HG03159 (cell line): Measurements from ENCODE around the gene PXN.
"Not testable (repeated sequence)": the region's sequence is repeated elsewhere in the genome, so short reads cannot be mapped to it uniquely, and the experiment has no call there.

Experiments used
- ATAC-seq: cut with Tn5 transposase; IDR thresholded peaks from one replicate; pipeline ENCODE4 v1.9.1; 2021; ENCODE audit warnings: mild to moderate bottlenecking, moderate library complexity; ENCODE audit not compliant: unreplicated experiment

Gene PXN

GRCh38 chr12:120211904-120212283 is 53.6 kb downstream of the PXN start:
- no peak for ATAC-seq

- no peak for ATAC-seq
These were observed 54.2 kb downstream of the PXN start for GRCh38 chr12:120211243-120211903.

- ATAC-seq = no peak
These were observed 55.7 kb downstream of the PXN start for GRCh38 chr12:120209851-120210250.

GRCh38 chr12:120207227-120207626 is 58.3 kb downstream of the PXN start:
- ATAC-seq = no peak

- not testable (repeated sequence) for ATAC-seq
These were observed 58.7 kb downstream of the PXN start for GRCh38 chr12:120206781-120207180.

GRCh38 chr12:120206228-120206627 is 59.3 kb downstream of the PXN start:
- ATAC-seq = no peak

GRCh38 chr12:120204171-120204570 is 61.4 kb downstream of the PXN start:
- no peak for ATAC-seq

- ATAC-seq = no peak
These were observed 65.1 kb downstream of the PXN start for GRCh38 chr12:120200364-120200800.

GRCh38 chr12:120199595-120200306 is 65.8 kb downstream of the PXN start:
- no peak for ATAC-seq

GRCh38 chr12:120199025-120199424 is 66.5 kb downstream of the PXN start:
- no peak for ATAC-seq

GRCh38 chr12:120197542-120197887 is 68.0 kb downstream of the PXN start:
- no peak for ATAC-seq

GRCh38 chr12:120196817-120197541 is 68.6 kb downstream of the PXN start:
- not testable (repeated sequence) for ATAC-seq

- ATAC-seq = no peak
These were observed 69.2 kb downstream of the PXN start for GRCh38 chr12:120196363-120196762.

GRCh38 chr12:120194534-120195395 is 70.8 kb downstream of the PXN start, which contains the start of gene GCN1:
Gene GCN1, minus strand, starts transcription at chr12:120194715. Its CDS starts 18 bp downstream, at chr12:120194697.
- ATAC-seq = peak; percentile 82

GRCh38 chr12:120194226-120194533 is 71.3 kb downstream of the PXN start:
- no peak for ATAC-seq

- not testable (repeated sequence) for ATAC-seq
These were observed 72.2 kb downstream of the PXN start for GRCh38 chr12:120193286-120193685.

GRCh38 chr12:120190985-120191480 is 74.5 kb downstream of the PXN start:
- no peak for ATAC-seq

GRCh38 chr12:120190386-120190785 is 75.1 kb downstream of the PXN start:
- ATAC-seq = no peak

- no peak for ATAC-seq
These were observed 78.9 kb downstream of the PXN start for GRCh38 chr12:120186654-120187053.

- no peak for ATAC-seq
These were observed 82.3 kb downstream of the PXN start for GRCh38 chr12:120183211-120183631.
